HG03159 (cell line): ENCODE data around the gene ZBTB4.
"Not testable (repeated sequence)": the region's sequence is repeated elsewhere in the genome, so short reads cannot be mapped to it uniquely, and the experiment has no call there.

Experiments
- ATAC-seq: cut with Tn5 transposase; IDR thresholded peaks from one replicate; pipeline ENCODE4 v1.9.1; 2021; ENCODE audit warnings: mild to moderate bottlenecking, moderate library complexity; ENCODE audit not compliant: unreplicated experiment

ZBTB4 gene

DNA sequence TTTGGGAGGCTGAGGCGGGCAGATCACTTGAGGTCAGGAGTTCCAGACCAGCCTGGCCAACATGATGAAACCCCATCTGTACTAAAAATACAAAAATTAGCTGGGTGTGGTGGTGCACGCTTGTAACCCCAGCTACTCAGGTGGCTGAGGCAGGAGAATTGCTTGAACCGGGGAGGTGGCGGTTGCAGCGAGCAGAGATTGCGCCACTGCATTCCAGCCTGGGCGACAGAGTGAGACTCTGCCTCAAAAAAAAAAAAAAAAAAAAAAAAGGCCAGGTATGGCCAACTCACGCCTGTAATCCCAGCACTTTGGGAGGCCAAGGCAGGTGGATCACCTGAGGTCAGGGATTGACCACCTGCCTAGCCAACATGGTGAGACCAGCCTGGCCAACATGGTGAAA is 4.7 kb downstream of the ZBTB4 start:
- ATAC-seq: not testable (repeated sequence)

- ATAC-seq: no peak
Observed at GRCh38 chr17:7471729-7472128, 7.7 kb downstream of the ZBTB4 start.

DNA sequence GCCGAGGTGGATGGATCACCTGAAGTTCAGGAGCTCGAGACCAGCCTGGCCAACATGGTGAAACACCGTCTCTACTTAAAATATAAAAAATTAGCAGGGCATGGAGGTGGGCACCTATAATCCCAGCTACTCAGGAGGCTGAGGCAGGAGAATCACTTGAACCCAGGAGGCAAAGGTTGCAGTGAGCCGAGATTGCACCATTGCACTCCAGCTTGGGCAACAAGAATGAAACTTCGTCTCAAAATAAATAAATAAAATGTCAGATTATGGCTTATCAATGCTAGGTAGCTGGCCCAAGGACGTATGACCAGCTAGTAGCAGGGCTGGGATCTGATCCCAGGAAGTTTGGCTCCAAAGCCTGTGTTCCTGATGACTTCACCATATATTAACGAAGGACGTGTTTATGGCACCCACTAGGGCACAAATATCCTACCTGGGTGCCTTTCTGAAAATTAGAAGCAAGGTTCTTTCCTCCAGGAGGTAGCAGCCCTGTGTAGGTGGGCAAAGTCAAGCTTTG is 8.9 kb downstream of the ZBTB4 start:
- not testable (repeated sequence) for ATAC-seq

GRCh38 chr17:7469843-7470242 is 9.6 kb downstream of the ZBTB4 start:
- ATAC-seq: not testable (repeated sequence)

GRCh38 chr17:7468804-7469389 is 10.5 kb downstream of the ZBTB4 start:
- ATAC-seq: no peak

DNA sequence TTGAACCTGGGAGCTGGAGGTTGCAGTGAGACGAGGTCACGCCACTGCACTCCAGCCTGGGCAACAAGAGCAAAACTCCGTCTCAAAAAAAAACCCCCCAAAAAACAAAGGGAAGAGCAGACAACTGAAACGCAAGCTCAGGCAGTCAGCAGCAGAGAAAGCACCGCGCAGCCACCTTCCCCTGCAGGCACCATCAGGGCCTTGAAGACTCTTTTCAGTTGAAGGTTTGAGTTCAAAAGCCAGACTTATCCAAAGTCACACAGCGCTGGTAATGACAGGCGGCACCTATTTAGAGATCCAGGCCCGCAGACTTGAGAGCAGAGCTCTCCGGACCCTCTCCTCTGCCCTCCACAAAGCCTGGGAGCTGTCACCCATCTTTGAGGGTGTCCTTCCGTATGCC is 11.1 kb downstream of the ZBTB4 start:
- no peak for ATAC-seq

GRCh38 chr17:7467498-7467897 is 11.9 kb downstream of the ZBTB4 start:
- ATAC-seq: no peak

DNA sequence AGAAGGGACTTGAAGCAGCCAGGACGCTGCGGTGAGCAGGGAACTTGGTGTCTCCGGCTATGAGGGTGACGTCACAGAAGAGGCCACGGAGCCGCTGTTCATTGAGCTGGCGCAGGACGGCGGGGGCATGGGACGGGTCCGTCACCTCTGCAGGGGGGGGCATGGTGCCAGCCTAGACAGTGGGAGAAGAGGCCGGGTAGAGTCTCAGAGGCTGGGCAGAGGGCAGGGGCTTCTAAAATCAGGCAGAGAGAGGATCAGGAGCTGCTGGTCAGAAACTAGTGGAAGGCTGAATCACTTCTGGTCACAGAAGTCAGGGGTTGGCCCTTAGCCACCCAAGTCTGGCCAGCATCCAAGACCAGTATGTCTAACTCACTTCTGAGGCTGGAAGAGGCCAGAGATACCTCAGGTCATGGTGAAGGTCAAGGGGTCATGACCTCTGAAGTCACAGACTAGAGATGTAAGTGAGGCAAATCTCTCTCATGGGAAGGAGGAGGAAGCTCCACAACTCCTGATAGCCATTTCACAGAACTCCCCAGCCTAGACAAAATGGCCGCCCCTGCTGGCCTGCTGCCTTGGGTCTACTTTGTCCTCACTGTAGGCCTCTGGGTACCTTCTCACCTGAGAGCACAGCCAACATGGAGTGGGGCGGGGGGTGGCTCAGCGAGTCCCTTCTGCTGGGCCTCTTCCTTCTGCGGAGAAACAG is 12.6 kb downstream of the ZBTB4 start:
- no peak for ATAC-seq

- no peak for ATAC-seq
Observed at GRCh38 chr17:7466318-7466638, 13.2 kb downstream of the ZBTB4 start.

- no peak for ATAC-seq
Observed at GRCh38 chr17:7465597-7466275, 13.7 kb downstream of the ZBTB4 start.

DNA sequence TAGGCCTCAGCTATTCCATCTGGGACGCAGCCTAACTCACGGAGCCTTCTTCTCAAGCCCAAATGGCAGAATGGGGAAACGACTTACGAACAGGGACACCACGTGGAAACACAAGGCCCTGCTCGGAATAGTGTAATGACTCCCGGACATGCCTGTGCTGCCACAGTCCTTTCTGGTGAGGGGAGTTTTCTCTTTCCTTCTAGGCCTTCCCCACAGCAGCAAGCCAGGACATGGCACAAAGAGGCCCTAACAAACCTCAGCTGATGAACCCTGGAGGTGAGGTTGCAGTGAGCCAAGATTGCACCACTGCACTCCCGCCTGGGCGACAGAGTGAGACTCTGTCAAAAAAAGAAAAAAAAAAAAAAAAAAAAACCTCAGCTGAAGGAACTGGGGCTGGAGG is 15.3 kb downstream of the ZBTB4 start:
- ATAC-seq: no peak

DNA sequence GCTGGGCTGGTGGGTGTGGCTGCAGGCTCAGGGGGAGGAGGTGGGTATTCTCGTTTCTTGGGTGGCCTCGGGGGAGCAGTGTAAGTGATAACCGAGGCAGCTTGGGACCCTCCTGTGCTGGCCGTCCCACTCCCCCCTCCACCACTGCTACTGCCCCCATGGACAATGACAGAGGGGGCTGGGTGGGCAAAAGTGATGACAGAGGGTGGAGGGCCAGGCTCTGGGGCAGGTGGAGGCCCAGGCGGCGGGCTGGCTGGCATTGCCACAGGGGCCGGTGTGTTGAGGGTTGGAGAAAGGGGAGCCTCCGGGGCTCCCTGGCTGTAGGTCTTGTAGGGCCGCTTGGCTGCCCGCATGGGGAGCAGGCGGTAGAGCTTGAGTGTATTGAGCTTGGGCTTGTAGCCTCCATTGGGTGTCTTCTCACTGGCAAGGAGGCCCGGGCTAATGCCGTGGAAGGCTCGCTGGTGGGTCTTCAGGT is 16.0 kb downstream of the ZBTB4 start:
- ATAC-seq: no peak

- ATAC-seq: no peak
Observed at GRCh38 chr17:7462474-7463371, 16.7 kb downstream of the ZBTB4 start.

DNA sequence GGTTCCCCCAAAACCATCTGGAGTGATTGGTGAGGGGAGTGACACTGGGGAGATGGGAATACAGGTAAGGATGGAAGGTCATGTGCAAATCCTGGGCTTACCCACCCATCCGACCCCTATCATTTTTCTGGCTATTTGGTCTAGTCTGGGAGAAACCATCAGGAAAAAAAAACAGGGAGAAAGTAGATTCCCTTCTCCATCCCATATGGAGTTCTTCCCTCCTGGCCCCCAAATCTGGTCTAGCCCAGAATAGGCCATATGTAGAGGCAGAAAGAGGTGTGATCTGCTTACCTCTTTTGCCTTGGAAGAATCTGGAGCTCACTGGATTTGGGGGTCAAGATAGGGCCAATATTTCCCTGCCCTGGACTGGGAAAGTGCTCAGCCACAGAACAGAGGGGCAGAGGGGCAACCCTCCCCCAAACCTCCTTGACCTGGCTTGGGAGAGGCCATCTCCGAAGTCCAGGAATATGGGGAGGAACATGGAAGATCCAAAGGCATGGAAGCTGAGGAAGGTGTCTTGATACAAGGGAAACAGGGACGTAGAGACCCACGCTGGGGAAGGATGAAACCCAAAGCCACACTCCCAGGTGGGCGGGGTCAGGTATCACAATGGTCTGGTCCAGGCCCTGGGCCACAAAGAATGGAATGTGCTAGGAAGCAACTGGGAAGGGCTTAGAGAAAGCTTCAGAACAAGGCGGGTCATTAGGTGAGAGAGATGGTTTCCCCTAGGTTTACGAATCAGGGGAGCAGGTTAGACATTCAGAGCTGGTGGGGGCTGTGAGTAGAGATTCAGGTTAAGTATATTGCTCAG is 18.4 kb downstream of the ZBTB4 start:
- no peak for ATAC-seq

- no peak for ATAC-seq
Observed at GRCh38 chr17:7459961-7460545, 19.4 kb downstream of the ZBTB4 start.

DNA sequence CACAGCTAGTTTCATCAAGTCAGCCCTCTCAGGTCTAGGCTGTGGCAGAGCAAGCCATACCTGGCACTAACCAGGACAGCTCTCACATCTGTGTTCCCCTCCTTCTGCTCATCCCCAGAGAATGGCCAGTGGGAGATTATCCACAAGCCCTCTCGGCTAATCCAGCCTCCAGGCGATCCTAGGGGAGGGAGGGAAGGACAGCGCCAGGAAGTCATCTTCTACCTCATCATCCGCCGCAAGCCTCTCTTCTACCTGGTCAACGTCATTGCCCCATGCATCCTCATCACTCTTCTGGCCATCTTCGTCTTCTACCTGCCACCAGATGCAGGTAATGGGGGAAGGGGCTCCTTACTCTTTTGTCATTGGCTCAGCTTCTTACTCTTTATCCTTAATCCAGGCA is 31.0 kb downstream of the ZBTB4 start:
- ATAC-seq: no peak

GRCh38 chr17:7445619-7445968 is 33.8 kb downstream of the ZBTB4 start:
- ATAC-seq: no peak

- no peak for ATAC-seq
Observed at GRCh38 chr17:7444682-7445618, 34.5 kb downstream of the ZBTB4 start, which contains the start of gene CHRNB1. Gene CHRNB1 (plus strand): TSS chr17:7445061. CDS start chr17:7445128, 67 bp downstream.
